GM18508 (cell line): ENCODE data around the gene C6orf47.

Source experiments
- ATAC-seq: cut with Tn5 transposase; IDR thresholded peaks from one replicate; pipeline ENCODE4 v1.9.1; 2021; ENCODE audit warnings: moderate number of reproducible peaks; ENCODE audit not compliant: insufficient read depth, unreplicated experiment

Gene C6orf47

GRCh38 chr6:31619805-31620585 lies 40.6 kb downstream of the C6orf47 start:
- ATAC-seq: peak; percentile 60

GRCh38 chr6:31617010-31617409 lies 43.6 kb downstream of the C6orf47 start:
- no peak for ATAC-seq

- ATAC-seq: no peak
These were observed 44.8 kb downstream of the C6orf47 start for GRCh38 chr6:31615748-31616147.

- ATAC-seq: no peak
These were observed 45.6 kb downstream of the C6orf47 start, which contains the start of gene AIF1 for GRCh38 chr6:31614684-31615578. Gene AIF1 (plus strand): TSS chr6:31615234. CDS start chr6:31615330, 96 bp downstream.

GRCh38 chr6:31614075-31614619 lies 46.4 kb downstream of the C6orf47 start:
- ATAC-seq: no peak

- no peak for ATAC-seq
These were observed 49.6 kb downstream of the C6orf47 start for GRCh38 chr6:31610968-31611367.

GRCh38 chr6:31609519-31610406 lies 50.8 kb downstream of the C6orf47 start:
- no peak for ATAC-seq
